Liver (tissue), 9 donors: ENCODE measurements around the gene CDK5RAP2. TPM values are rescaled to one million over a fixed set of nuclear protein-coding genes. Genes with fewer than 3 reads are reported as not detected.

Experiments
- DNase-seq: peaks from one replicate; pipeline ENCODE4 v3.0.0-alpha.2; 2017; ENCODE audit warnings: low spot score
- H3K27ac ChIP-seq, 2 donors: one replicate each; pipeline ENCODE4 v1.7.0; 2013; ENCODE audit warnings: inconsistent platforms in 2 of 2, low read length in 2 of 2, control low read depth in 1 of 2, low read depth in 1 of 2, mild to moderate bottlenecking in 1 of 2
- H3K27me3 ChIP-seq, 4 donors: one replicate each; pipeline versions ENCODE4 v1.6.1 to v1.7.0; 2013; ENCODE audit warnings: low read length in 3 of 4, inconsistent platforms in 1 of 4, mild to moderate bottlenecking in 1 of 4, moderate library complexity in 1 of 4; ENCODE audit not compliant: control insufficient read depth in 4 of 4, insufficient read depth in 4 of 4
- H3K36me3 ChIP-seq, 4 donors: one replicate each; pipeline versions ENCODE4 v1.6.1 to v1.7.0; 2013; ENCODE audit warnings: low read length in 3 of 4, mild to moderate bottlenecking in 3 of 4, low read depth in 1 of 4, moderate library complexity in 1 of 4; ENCODE audit not compliant: control insufficient read depth in 4 of 4, insufficient read depth in 3 of 4
- H3K4me1 ChIP-seq, 4 donors: one replicate each; pipeline versions ENCODE4 v1.6.1 to v1.7.0; 2013; ENCODE audit warnings: low read length in 3 of 4, mild to moderate bottlenecking in 3 of 4, moderate library complexity in 1 of 4; ENCODE audit not compliant: control insufficient read depth in 4 of 4, insufficient read depth in 4 of 4
- H3K4me3 ChIP-seq, 3 donors: one replicate each; pipeline versions ENCODE4 v1.6.1 to v1.7.0; 2013; ENCODE audit warnings: low read length in 3 of 3, control low read depth in 1 of 3, low read depth in 1 of 3, mild to moderate bottlenecking in 1 of 3
- H3K9ac ChIP-seq, 2 donors: one replicate each; pipeline ENCODE4 v1.7.0; 2013; ENCODE audit warnings: low read length in 2 of 2, mild to moderate bottlenecking in 2 of 2, moderate library complexity in 2 of 2, control low read depth in 1 of 2, low read depth in 1 of 2
- H3K9me3 ChIP-seq, 4 donors: one replicate each; pipeline versions ENCODE4 v1.6.1 to v1.7.0; 2013; ENCODE audit warnings: low read length in 3 of 4; ENCODE audit not compliant: control insufficient read depth in 4 of 4
- EGR1 ChIP-seq, 2 donors: IDR thresholded peaks; 2 replicates each; pipeline ENCODE4 v1.6.1; 2016 to 2018; ENCODE audit warnings: antibody characterized with exemption in 2 of 2, low read depth in 2 of 2
- FOXA2 ChIP-seq: IDR thresholded peaks from 2 replicates; pipeline ENCODE4 v1.6.1; 2016; ENCODE audit warnings: antibody characterized with exemption
- GABPA ChIP-seq, 2 donors: IDR thresholded peaks in 1 of 2; conservative IDR thresholded peaks in 1 of 2; 2 replicates each; pipeline ENCODE4 v1.6.1; 2016; ENCODE audit warnings: antibody characterized with exemption in 2 of 2, mild to moderate bottlenecking in 1 of 2, moderate library complexity in 1 of 2
- HNF4A ChIP-seq, 2 donors: conservative IDR thresholded peaks; 2 replicates each; pipeline ENCODE4 v1.6.1; 2016; ENCODE audit warnings: antibody characterized with exemption in 2 of 2, mild to moderate bottlenecking in 2 of 2
- HNF4G ChIP-seq: IDR thresholded peaks from 2 replicates; pipeline ENCODE4 v1.6.1; 2016; ENCODE audit warnings: antibody characterized with exemption
- JUND ChIP-seq, 2 donors: IDR thresholded peaks; 2 replicates each; pipeline ENCODE4 v1.6.1; 2016; ENCODE audit warnings: antibody characterized with exemption in 2 of 2
- NR2F2 ChIP-seq: IDR thresholded peaks from 2 replicates; pipeline ENCODE4 v1.6.1; 2016; ENCODE audit warnings: antibody characterized with exemption
- RAD21 ChIP-seq, 2 donors: IDR thresholded peaks; 2 replicates each; pipeline ENCODE4 v1.6.1; 2016; ENCODE audit warnings: antibody characterized with exemption in 2 of 2, mild to moderate bottlenecking in 2 of 2
- SP1 ChIP-seq: IDR thresholded peaks from 2 replicates; pipeline ENCODE4 v1.6.1; 2018; ENCODE audit warnings: antibody characterized with exemption, mild to moderate bottlenecking
- YY1 ChIP-seq: IDR thresholded peaks from 2 replicates; pipeline ENCODE4 v1.6.1; 2016; ENCODE audit warnings: antibody characterized with exemption, mild to moderate bottlenecking
- WGBS: extraction: QIAGEN DNeasy Blood & Tissue Kit; methylation state at CpG from one replicate; pipeline ENCODE4 v1.1.7; 2013; 5-methylcytosine and 5-hydroxymethylcytosine counted together
- polyA plus RNA-seq, 2 donors: library from polyadenylated mRNA; stranded (reverse) in 1 of 2; unstranded in 1 of 2; fragments of 200-250 nt in 1 of 2; fragments of >200 nt in 1 of 2; fragmentation: Nextera tagmentation in 1 of 2; extraction: Ambion mirVana in 1 of 2; gene quantifications; one replicate each; pipeline versions ENCODE4 v1.2.1 to v1.2.3, GENCODE V29; 2013 to 2015
- total RNA-seq, 2 donors: library from RNA; depleted of rRNA; stranded (reverse); fragments of >200 nt; gene quantifications; one replicate each; pipeline ENCODE4 v1.2.3, GENCODE V29; 2014
- TF ChIP-seq, protein P1 (sequence below): IDR thresholded peaks from 2 replicates; pipeline ENCODE4 v1.6.1; 2016; ENCODE audit warnings: antibody characterized with exemption
- TF ChIP-seq, protein P2 (sequence below): IDR thresholded peaks from 2 replicates; pipeline ENCODE4 v1.6.1; 2016; ENCODE audit warnings: antibody characterized with exemption
- TF ChIP-seq, protein P3 (sequence below): IDR thresholded peaks from 2 replicates; pipeline ENCODE4 v1.6.1; 2016; ENCODE audit warnings: antibody characterized with exemption, mild to moderate bottlenecking
- TF ChIP-seq, protein P4 (sequence below): fragments of 150-350 bp; IDR thresholded peaks from 2 replicates; pipeline ENCODE4 v1.5.1; 2017; ENCODE audit warnings: improper control_type of control experiment, low read depth, low read length; ENCODE audit not compliant: missing input control
- TF ChIP-seq, protein P5 (sequence below): IDR thresholded peaks from 2 replicates; pipeline ENCODE4 v1.6.1; 2016; ENCODE audit warnings: antibody characterized with exemption
- donor health status: healthy.
- donor health status: healthy.
- donor health status: healthy.
- donor health status: healthy.
- donor health status: healthy.

The CDK5RAP2 gene
- total and polyA plus RNA-seq, 4 donors: 11.7 to 38.9 (median 21.7) TPM

DNA sequence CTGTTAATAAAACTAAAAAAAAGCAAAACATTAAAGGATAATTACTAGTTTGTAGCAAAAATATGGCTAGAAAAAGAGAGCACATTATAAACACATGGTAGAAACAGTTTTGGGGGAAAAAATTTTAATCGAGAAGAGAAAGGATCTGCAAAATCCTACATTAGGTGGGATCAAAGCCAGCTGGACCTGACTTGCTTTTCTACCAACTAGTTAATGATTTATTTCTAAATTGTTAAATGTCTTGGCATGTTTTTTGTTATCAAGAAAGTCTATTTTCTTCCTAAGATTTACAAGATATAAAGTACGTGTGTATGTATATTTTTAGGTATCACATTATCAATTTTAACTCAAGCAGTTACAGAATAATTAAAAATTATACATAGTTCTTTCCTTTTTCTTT is 47.1 kb upstream of the CDK5RAP2 start (continued):
- TF ChIP-seq, protein P1, sequence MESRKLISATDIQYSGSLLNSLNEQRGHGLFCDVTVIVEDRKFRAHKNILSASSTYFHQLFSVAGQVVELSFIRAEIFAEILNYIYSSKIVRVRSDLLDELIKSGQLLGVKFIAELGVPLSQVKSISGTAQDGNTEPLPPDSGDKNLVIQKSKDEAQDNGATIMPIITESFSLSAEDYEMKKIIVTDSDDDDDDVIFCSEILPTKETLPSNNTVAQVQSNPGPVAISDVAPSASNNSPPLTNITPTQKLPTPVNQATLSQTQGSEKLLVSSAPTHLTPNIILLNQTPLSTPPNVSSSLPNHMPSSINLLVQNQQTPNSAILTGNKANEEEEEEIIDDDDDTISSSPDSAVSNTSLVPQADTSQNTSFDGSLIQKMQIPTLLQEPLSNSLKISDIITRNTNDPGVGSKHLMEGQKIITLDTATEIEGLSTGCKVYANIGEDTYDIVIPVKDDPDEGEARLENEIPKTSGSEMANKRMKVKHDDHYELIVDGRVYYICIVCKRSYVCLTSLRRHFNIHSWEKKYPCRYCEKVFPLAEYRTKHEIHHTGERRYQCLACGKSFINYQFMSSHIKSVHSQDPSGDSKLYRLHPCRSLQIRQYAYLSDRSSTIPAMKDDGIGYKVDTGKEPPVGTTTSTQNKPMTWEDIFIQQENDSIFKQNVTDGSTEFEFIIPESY: no peak
- TF ChIP-seq, protein P2, sequence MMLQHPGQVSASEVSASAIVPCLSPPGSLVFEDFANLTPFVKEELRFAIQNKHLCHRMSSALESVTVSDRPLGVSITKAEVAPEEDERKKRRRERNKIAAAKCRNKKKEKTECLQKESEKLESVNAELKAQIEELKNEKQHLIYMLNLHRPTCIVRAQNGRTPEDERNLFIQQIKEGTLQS: no peak

DNA sequence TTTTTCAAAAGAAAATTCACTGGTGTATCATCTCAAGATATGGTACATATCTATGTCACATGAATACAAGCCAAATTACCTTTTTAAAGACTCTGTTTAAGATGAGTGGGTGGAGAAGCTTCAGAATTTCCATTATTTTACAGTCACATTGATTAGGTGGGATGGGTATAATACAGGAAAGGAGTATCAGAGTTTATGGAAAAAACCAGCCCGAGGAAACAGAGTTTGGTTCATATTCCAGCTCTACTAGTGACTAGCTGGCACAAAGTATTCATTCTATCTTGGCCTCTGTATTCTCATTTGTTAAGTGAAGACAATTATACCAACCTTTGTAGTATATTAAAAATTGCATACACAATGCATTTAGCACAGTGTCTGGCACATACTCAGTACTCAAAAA is 46.5 kb upstream of the CDK5RAP2 start:
- no peaks in the 10 kb centered on the region for H3K9me3 ChIP-seq
- peak overlapping the region in 1 of 2 donors; percentile 50 for H3K27ac ChIP-seq
- peak overlapping the region in 1 of 2 donors; percentile 66 for H3K9ac ChIP-seq
- H3K27me3 ChIP-seq: no peaks in the 10 kb centered on the region
- TF ChIP-seq FOXA2 (no peak), GABPA (IDR thresholded peaks at IDR 0.05 in 1 of 2, conservative IDR thresholded peaks at IDR 0.05 in 1 of 2) (no peak), HNF4G (no peak), YY1 (no peak), EGR1 (IDR thresholded peaks at IDR 0.05; ENCODE audit: low read depth in 2 of 2) (no peak), JUND (IDR thresholded peaks at IDR 0.05) (no peak), HNF4A (conservative IDR thresholded peaks at IDR 0.05) (no peak), RAD21 (IDR thresholded peaks at IDR 0.05) (no peak)
- TF ChIP-seq, protein P3, sequence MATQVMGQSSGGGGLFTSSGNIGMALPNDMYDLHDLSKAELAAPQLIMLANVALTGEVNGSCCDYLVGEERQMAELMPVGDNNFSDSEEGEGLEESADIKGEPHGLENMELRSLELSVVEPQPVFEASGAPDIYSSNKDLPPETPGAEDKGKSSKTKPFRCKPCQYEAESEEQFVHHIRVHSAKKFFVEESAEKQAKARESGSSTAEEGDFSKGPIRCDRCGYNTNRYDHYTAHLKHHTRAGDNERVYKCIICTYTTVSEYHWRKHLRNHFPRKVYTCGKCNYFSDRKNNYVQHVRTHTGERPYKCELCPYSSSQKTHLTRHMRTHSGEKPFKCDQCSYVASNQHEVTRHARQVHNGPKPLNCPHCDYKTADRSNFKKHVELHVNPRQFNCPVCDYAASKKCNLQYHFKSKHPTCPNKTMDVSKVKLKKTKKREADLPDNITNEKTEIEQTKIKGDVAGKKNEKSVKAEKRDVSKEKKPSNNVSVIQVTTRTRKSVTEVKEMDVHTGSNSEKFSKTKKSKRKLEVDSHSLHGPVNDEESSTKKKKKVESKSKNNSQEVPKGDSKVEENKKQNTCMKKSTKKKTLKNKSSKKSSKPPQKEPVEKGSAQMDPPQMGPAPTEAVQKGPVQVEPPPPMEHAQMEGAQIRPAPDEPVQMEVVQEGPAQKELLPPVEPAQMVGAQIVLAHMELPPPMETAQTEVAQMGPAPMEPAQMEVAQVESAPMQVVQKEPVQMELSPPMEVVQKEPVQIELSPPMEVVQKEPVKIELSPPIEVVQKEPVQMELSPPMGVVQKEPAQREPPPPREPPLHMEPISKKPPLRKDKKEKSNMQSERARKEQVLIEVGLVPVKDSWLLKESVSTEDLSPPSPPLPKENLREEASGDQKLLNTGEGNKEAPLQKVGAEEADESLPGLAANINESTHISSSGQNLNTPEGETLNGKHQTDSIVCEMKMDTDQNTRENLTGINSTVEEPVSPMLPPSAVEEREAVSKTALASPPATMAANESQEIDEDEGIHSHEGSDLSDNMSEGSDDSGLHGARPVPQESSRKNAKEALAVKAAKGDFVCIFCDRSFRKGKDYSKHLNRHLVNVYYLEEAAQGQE: no peak
- TF ChIP-seq, protein P1: no peak
- H3K4me3 ChIP-seq: no peak overlapping the region
- WGBS: 37% methylated on average over 1 of the region's 1 CpG
- DNase-seq: no peak
- peaks cover 2 to 8% (median 3%) of the 10 kb centered on the region in 4 donors for H3K36me3 ChIP-seq
- peaks cover 9 to 31% (median 22%) of the 10 kb centered on the region in 4 donors for H3K4me1 ChIP-seq

DNA sequence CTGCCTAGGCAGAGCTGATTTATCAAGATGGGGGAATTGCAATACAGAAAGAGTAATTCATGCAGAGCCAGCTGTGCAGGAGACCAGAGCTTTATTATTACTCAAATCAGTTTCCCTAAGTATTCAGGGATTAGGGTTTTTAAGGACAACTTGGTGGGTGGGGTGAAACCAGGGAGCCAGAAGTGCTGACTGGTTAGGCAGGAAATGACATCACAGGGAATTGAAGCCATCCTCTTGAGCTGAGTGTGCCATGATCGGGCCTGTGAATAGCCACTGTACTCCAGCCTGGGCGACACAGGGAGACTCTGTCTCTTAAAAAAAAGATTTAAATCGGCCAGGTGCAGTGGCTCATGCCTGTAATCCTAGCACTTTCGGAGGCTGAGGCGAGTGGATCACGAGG is 45.3 kb upstream of the CDK5RAP2 start:
- H3K9me3 ChIP-seq: no peaks in the 10 kb centered on the region
- peaks cover 2 to 8% (median 4%) of the 10 kb centered on the region in 4 donors for H3K36me3 ChIP-seq
- 95% methylated on average over 6 of the region's 6 CpGs for whole genome bisulfite sequencing
- no peaks in the 10 kb centered on the region for H3K27me3 ChIP-seq
- peak overlapping the region in 1 of 2 donors; percentile 3 for H3K27ac ChIP-seq
- H3K9ac ChIP-seq: no peak overlapping the region
- TF ChIP-seq GABPA (IDR thresholded peaks at IDR 0.05 in 1 of 2, conservative IDR thresholded peaks at IDR 0.05 in 1 of 2) (no peak), YY1 (no peak), NR2F2 (no peak), RAD21 (IDR thresholded peaks at IDR 0.05) (no peak), HNF4A (conservative IDR thresholded peaks at IDR 0.05) (no peak), EGR1 (IDR thresholded peaks at IDR 0.05; ENCODE audit: low read depth in 2 of 2) (no peak), SP1 (no peak)
- TF ChIP-seq, protein P2: no peak
- TF ChIP-seq, protein P4, sequence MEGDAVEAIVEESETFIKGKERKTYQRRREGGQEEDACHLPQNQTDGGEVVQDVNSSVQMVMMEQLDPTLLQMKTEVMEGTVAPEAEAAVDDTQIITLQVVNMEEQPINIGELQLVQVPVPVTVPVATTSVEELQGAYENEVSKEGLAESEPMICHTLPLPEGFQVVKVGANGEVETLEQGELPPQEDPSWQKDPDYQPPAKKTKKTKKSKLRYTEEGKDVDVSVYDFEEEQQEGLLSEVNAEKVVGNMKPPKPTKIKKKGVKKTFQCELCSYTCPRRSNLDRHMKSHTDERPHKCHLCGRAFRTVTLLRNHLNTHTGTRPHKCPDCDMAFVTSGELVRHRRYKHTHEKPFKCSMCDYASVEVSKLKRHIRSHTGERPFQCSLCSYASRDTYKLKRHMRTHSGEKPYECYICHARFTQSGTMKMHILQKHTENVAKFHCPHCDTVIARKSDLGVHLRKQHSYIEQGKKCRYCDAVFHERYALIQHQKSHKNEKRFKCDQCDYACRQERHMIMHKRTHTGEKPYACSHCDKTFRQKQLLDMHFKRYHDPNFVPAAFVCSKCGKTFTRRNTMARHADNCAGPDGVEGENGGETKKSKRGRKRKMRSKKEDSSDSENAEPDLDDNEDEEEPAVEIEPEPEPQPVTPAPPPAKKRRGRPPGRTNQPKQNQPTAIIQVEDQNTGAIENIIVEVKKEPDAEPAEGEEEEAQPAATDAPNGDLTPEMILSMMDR: no peak
- TF ChIP-seq, protein P5, sequence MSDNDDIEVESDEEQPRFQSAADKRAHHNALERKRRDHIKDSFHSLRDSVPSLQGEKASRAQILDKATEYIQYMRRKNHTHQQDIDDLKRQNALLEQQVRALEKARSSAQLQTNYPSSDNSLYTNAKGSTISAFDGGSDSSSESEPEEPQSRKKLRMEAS: no peak
- TF ChIP-seq, protein P3: no peak
- peaks cover 9 to 31% (median 25%) of the 10 kb centered on the region in 4 donors for H3K4me1 ChIP-seq
- no peak overlapping the region for H3K4me3 ChIP-seq
- DNase-seq: no peak
